SKM-1 (cell line): ENCODE measurements around the gene MALL.
"Not testable (repeated sequence)": the region's sequence is repeated elsewhere in the genome, so short reads cannot be mapped to it uniquely, and the experiment has no call there.

Source experiments
- DNase-seq: peaks from one replicate; lab custom pipeline; 2025; ENCODE audit not compliant: unreplicated experiment; lab: John Stamatoyannopoulos, UW

Gene MALL

GRCh38 chr2:110099471-110100225, 16.0 kb downstream of the MALL start:
- no peak for DNase-seq

- no peak for DNase-seq
These were observed 16.6 kb downstream of the MALL start for GRCh38 chr2:110099038-110099425.

DNA sequence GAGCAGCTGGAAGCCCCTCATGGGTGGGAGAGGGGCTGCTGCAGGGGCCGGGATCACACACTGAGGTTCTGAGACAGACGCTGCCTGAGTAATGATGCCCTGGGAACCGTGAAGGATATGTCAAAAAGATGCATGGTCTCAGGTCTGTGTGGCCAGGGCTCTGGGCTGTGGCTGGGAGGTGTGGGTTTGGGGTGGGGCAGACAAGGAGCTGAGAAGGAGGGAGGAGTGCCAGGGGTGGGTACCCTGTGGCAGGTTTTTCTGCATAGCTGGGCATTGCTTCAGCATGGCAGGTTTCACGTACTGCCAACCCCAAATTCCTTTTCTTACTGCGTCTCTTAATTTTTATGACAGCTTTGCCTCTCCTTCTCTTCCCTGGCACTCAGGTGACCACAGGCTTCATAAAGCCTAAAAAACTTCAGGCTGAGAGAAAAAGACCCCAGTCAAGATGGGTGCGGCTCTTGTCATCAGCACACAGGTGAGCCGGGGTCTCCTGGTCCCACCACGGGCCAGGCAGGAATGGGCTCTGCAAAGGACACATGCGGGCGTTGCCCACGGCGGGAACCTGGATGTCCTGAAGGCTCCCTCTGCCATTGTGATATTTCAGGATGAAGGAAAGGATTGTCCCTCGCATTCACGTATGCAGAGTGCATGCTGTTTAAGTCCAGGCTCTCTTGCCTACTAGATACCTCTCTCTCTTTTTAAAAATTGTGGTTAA, 18.0 kb downstream of the MALL start:
- no peak for DNase-seq

DNA sequence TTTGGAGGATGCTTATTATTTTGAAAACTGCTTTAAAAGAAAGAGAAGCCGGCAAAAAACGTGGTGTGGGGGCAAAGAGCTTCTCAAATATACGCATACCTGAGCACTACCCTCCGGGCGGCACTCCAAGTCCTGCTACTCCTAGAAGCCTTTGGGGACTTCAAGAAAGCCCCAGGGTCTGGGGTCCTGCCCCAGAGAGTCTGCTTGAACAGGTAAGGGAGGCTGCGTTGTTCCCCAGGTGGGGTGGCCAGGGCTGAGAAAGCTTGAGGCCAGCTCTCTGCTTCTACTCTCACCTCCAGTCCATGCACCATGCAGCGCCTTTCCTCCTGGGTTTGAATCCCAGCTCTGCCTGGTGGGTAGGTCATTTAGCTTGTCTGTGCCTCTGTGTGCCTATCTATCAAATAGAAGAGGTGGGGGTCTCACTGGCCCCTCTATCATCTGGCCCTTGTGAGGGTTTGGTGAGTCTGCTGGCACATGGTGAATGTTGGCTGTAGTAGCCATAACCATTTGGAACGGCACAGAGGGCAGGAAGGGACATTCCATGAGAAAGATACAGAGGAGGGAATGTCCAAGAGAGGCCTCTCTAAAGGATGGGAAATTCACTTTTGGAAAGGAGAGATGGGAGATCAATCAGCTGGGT, 19.5 kb downstream of the MALL start:
- DNase-seq: no peak

DNA sequence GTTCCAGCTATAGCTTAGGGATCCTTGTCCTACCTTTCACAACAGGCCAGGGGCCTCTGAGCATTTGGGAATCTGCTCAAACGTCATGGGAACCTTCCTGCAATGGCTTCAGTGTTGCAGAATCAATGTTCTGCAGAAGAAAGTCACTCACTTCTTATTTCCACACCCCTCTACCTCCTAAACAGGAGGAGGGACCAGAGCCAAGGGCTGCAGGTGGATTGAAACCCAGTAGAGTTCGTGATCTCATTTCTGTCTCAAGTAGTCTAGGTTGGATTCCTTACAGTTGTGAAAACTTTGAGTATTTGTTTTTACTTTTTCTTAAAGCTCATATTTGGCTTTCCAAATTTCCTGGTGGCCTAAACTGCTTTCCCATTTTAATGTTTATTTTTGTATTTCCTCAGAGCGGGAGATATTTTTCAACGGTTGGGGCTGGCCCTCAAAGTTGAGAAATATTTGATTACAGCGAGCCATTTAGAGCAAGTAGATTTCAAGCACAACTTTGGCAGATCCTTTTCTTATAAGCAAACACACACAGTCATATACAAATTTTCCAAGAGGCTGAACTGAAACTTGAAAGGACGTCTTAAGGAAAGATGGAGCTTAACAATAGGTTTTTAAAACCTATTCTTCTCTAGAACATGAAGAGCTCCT, 20.6 kb downstream of the MALL start:
- not testable (repeated sequence) for DNase-seq

- DNase-seq: not testable (repeated sequence)
These were observed 21.7 kb downstream of the MALL start for GRCh38 chr2:110093924-110094323.

DNA sequence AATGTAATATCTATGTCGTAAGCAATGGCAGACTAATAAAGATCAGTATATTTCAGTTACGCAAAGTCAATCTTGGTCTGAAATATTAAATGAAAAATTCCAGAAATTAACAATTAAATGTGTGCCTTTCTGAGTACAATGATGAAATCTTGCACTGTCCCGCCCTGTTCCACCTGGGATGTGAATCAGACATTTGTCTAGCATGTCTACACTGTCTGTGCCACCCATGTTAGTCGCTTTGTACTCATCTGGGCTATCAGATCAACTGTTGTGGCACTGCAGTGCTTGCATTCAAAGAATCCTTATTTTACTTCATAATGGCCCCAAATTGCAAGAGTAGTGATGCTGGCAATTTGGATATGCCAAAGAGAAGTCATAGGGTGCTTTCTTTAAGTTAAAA, 25.5 kb downstream of the MALL start:
- not testable (repeated sequence) for DNase-seq

DNA sequence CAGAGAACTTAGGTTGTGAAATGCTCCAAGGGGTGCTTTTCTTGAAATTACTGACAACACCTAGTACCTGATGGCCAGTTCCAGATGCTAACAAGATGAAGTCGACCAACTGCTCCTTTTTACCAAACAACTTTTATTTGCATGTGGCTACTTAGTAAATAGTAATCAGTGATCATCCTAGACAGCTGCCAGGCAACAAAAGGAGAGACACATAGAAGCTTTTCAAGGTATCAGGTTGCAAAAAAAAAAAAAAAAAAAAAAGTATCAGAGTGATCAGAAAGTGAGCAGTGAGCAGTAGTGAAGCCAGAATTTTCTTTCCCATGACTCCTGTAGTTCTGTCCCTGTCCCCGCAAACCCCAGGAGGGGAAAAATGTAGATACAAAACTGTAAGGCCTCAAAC, 31.9 kb downstream of the MALL start:
- DNase-seq: not testable (repeated sequence)

- DNase-seq: not testable (repeated sequence)
These were observed 32.5 kb downstream of the MALL start for GRCh38 chr2:110083162-110083561.

- DNase-seq: not testable (repeated sequence)
These were observed 37.5 kb downstream of the MALL start for GRCh38 chr2:110078104-110078503.

DNA sequence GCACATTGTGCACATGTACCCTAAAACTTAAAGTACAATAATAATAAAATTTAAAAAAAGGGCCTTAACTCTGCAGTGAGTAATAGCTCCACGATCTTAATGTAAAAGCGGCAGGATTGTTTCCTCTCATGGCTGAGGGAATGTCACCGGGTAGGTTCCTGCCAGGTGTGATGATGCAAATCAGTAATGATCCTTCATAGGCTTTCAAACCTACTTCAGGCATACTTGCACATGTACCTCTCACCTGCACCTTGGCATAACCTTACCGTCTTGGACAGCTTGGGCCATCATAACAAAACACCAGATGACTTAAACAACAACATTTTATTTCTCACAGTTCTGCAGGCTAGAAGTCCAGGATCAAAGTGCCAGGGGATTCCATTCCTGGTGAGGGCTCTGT, 39.7 kb downstream of the MALL start:
- not testable (repeated sequence) for DNase-seq

DNA sequence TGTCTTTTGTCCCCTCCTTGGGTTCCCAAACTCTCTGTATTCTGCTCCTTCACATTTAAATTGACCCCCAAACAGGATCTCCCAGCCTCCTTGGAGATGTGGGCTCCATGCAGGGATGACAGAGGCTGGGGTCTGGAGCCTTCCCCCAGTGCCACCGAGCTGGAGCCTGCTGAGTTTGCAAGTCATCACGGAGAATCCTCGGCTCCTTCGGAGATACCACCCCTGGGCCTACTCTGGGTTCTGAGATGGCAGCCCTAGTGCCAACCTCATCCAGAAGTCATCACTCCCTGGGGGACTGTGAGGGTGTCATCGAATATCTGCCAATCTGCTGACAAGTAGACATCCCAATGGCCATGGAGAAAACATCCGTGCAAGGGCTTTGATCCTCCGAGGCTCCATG, 45.8 kb downstream of the MALL start:
- DNase-seq: not testable (repeated sequence)

DNA sequence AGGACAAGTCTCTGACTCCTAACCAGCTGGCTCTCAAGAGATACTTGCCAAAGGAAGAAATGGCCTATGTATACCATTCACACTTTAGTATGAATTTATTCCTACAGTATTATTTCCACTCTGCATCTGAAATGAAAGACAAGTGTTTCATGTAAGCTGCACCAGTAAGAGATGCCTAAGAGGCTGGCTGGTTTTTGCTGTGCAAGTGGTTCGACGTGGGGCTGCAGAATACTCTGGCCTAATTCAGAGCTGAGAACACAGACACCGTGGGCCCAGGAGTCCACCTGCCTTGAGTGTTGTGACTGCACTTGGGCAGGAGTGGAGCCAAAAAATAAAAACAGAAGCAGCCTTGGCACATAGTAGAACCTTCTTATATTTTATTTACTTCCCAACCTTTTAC, 47.5 kb downstream of the MALL start:
- not testable (repeated sequence) for DNase-seq

DNA sequence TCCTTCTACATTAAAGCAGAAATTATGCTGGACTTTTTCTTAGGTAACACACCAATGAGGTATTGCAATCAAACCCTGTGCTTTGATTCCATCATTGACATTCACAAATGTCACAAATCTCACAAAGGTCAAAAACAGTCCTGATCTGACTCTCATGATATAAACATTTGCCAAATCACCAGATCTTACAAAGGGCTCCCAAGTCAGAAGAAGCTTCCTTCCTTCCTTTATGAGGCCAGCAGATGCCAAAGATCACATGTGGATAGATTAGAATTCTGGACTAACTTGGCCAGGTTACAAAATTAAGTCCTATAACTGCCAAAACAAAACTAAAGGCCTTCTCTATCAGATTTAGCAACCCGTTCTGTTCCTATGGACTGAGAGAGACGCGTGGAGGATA, 53.3 kb downstream of the MALL start:
- not testable (repeated sequence) for DNase-seq

DNA sequence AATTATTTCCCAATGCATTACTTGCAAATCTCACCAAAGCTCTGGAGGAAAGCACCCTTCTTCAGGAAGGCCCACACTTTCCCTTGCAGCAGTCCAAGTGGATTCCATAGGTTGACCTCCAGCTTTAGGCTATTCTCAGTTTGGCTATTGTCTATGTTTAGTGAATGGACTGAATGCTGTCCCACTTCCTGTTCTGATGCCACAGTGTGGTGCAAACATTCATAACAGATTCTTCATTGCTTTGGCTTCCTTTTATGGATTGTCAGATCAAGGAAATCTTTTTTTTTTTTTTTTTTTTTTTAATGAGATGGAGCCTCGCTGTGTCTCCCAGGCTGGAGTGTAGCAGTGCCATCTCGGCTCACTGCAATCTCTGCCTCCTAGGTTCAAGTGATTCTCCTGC, 55.1 kb downstream of the MALL start:
- not testable (repeated sequence) for DNase-seq

- not testable (repeated sequence) for DNase-seq
These were observed 55.8 kb downstream of the MALL start for GRCh38 chr2:110059694-110060358.

DNA sequence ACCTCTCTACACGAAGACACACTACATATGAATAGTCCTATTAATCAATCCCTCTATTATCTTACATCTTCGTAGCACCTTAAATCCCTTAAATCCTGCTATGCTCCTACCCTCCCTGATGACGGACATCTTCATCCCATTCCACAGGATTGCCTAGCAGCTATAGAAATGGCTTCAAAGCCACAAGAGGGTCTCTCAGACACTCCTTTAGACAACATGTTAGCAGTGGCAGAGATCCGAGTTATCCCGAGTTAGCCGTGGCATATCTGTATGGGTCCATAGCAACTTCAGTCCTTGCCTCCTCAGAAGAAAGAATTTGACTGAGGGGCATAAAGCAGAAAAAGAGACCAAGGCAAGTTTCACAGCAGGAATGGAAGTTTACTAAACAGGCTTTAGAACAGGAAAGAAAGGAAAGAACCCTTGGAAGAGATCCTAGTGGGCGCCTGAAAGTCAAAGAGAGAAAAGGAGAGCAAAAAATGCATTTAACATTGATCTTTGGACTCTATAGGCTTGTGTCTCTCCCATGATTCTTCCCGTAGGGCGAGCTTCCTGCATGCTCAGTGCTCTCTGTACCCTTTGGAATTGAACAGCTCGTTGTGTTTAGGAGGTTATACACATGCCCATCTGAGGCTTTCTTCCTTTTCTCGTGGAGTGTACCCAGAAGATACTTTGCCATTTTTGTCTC, 56.5 kb downstream of the MALL start:
- DNase-seq: not testable (repeated sequence)

- DNase-seq: not testable (repeated sequence)
These were observed 57.6 kb downstream of the MALL start for GRCh38 chr2:110058034-110058433.

DNA sequence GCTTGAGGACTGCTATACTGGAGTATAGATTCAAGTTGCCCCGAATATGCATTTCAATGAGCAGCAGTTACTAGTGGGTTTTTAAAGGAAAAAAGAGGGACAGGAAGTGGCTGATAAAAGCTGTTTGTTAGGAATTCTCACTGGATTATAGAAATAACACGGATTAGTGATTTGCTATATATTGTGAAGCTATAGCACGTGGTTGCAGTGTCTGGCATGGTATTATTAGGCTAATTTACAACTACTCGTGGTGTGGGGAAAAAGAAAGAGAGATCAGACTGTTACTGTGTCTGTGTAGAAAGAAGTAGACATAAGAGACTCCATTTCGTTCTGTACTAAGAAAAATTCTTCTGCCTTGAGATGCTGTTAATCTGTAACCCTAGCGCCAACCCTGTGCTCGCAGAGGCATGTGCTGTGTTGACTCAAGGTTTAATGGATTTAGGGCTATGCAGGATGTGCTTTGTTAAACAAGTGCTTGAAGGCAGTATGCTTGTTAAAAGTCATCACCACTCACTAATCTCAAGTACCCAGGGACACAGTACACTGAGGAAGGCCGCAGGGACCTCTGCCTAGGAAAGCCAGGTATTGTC, 59.7 kb downstream of the MALL start:
- not testable (repeated sequence) for DNase-seq
